ENCODE results near the gene PITRM1. TPM values are rescaled to one million over a fixed set of nuclear protein-coding genes. Genes with fewer than 3 reads are reported as not detected.
"Not testable (repeated sequence)": the region's sequence is repeated elsewhere in the genome, so short reads cannot be mapped to it uniquely, and the experiment has no call there.

The PITRM1 gene
- total RNA-seq, 6 donors from 2014 or later = 63.4 to 216 (median 77.5) TPM

- ATAC-seq (ENCODE audit: low FRiP score in 2 of 2) = no peak
- WGBS, 2 donors = 92 to 93% methylated on average over 4 of the region's 4 CpGs
- Histone ChIP-seq H3K9me3 (no peaks in the 10 kb centered on the region), H3K4me3 (no peak overlapping the region), H3K36me3 (no peaks in the 10 kb centered on the region), H3K27me3 (no peaks in the 10 kb centered on the region), H3K4me1 (peaks cover 18 to 25% (median 23%) of the 10 kb centered on the region in 4 donors), H3K27ac (no peak overlapping the region)
- TF ChIP-seq POLR2A (IDR thresholded peaks at IDR 0.05) (no peak), EP300 (IDR thresholded peaks at IDR 0.05) (no peak), CTCF (IDR thresholded peaks at IDR 0.05) (no peak), POLR2AphosphoS5 (IDR thresholded peaks at IDR 0.05) (no peak)
- no peak for DNase-seq
These were observed 22.3 kb upstream of the PITRM1 start for GRCh38 chr10:3194871-3195270.

- TF ChIP-seq POLR2A (IDR thresholded peaks at IDR 0.05) (no peak), EP300 (IDR thresholded peaks at IDR 0.05) (no peak), POLR2AphosphoS5 (IDR thresholded peaks at IDR 0.05) (no peak), CTCF (IDR thresholded peaks at IDR 0.05) (no peak)
- ATAC-seq (ENCODE audit: low FRiP score in 2 of 2) (no peak), DNase-seq (no peak)
- Histone ChIP-seq H3K4me1 (peaks cover 18 to 25% (median 23%) of the 10 kb centered on the region in 4 donors), H3K4me3 (no peak overlapping the region), H3K27ac (peak overlapping the region; percentile 3 to 74 (median 52)), H3K36me3 (no peaks in the 10 kb centered on the region), H3K9me3 (no peaks in the 10 kb centered on the region), H3K27me3 (no peaks in the 10 kb centered on the region)
- WGBS, 2 donors = 91 to 93% methylated on average over 6 of the region's 6 CpGs
These were observed 21.2 kb upstream of the PITRM1 start for GRCh38 chr10:3193751-3194150.

GRCh38 chr10:3192856-3193635 lies 20.5 kb upstream of the PITRM1 start:
- peak; percentile 58 to 66 for ATAC-seq (ENCODE audit: low FRiP score in 2 of 2)
- 19 to 24% methylated on average over 19 of the region's 19 CpGs for WGBS, 2 donors

GRCh38 chr10:3190817-3191216 lies 18.2 kb upstream of the PITRM1 start:
- Histone ChIP-seq H3K27ac (no peak overlapping the region), H3K9me3 (no peaks in the 10 kb centered on the region), H3K4me3 (no peak overlapping the region), H3K36me3 (no peaks in the 10 kb centered on the region), H3K4me1 (peaks cover 7 to 12% (median 10%) of the 10 kb centered on the region in 4 donors), H3K27me3 (no peaks in the 10 kb centered on the region)
- DNase-seq (peak in 1 of 2 donors; percentile 5), ATAC-seq (ENCODE audit: low FRiP score in 2 of 2) (no peak)
- WGBS, 2 donors = 84 to 98% methylated on average over 3 of the region's 3 CpGs
- TF ChIP-seq CTCF (IDR thresholded peaks at IDR 0.05) (no peak), POLR2A (IDR thresholded peaks at IDR 0.05) (no peak), POLR2AphosphoS5 (IDR thresholded peaks at IDR 0.05) (no peak), EP300 (IDR thresholded peaks at IDR 0.05) (no peak)

More at GRCh38 chr10:3192856-3193635, 20.5 kb upstream of the PITRM1 start:
- no peaks in the 10 kb centered on the region for H3K36me3 ChIP-seq
- no peaks in the 10 kb centered on the region for H3K27me3 ChIP-seq
- peak overlapping the region in 3 of 4 donors; percentile 2 to 38 (median 37) for H3K4me3 ChIP-seq
- H3K4me1 ChIP-seq = peaks cover 18 to 25% (median 23%) of the 10 kb centered on the region in 4 donors
- TF ChIP-seq POLR2A (IDR thresholded peaks at IDR 0.05) = no peak
- peak; percentile 81 to 95 (median 86) for TF ChIP-seq CTCF (IDR thresholded peaks at IDR 0.05)
- TF ChIP-seq POLR2AphosphoS5 (IDR thresholded peaks at IDR 0.05) = peak in 1 of 2 donors; percentile 62
- no peaks in the 10 kb centered on the region for H3K9me3 ChIP-seq
- DNase-seq = peak in 1 of 2 donors; percentile 42
- peak overlapping the region; percentile 3 to 74 (median 52) for H3K27ac ChIP-seq

GRCh38 chr10:3187229-3187628 lies 14.6 kb upstream of the PITRM1 start:
- not testable (repeated sequence) for H3K27me3 ChIP-seq; ATAC-seq (ENCODE audit: low FRiP score in 2 of 2)

More at GRCh38 chr10:3187229-3187628, 14.6 kb upstream of the PITRM1 start:
- H3K36me3 ChIP-seq, H3K4me1 ChIP-seq, DNase-seq, H3K27ac ChIP-seq, H3K9me3 ChIP-seq, H3K4me3 ChIP-seq: not testable (repeated sequence)
- WGBS, 2 donors = 80 to 83% methylated on average over 3 of the region's 3 CpGs

Data from upper lobe of left lung (tissue), 6 donors.